ENCODE measurements around the gene KRAS.

DNA sequence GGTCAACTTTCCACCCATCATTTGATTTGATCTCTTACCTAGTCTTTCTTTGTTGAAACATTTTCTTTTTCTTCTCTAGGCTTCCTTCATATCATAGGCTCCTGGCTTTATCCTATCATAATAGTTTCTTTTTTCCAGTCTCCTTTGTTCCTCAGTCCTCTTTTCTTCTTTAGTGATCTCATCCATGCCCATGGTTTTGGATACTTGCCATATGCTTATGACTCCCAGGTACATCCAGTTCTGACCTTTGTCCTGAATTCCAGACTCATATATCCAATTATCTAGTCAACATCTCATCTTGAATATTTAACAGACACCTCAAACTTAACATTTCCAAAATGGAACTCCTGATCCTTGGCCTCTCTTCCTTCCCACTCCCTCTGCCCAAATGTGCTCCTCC, 36.1 kb upstream of the KRAS start:
- TF ChIP-seq, protein P1, sequence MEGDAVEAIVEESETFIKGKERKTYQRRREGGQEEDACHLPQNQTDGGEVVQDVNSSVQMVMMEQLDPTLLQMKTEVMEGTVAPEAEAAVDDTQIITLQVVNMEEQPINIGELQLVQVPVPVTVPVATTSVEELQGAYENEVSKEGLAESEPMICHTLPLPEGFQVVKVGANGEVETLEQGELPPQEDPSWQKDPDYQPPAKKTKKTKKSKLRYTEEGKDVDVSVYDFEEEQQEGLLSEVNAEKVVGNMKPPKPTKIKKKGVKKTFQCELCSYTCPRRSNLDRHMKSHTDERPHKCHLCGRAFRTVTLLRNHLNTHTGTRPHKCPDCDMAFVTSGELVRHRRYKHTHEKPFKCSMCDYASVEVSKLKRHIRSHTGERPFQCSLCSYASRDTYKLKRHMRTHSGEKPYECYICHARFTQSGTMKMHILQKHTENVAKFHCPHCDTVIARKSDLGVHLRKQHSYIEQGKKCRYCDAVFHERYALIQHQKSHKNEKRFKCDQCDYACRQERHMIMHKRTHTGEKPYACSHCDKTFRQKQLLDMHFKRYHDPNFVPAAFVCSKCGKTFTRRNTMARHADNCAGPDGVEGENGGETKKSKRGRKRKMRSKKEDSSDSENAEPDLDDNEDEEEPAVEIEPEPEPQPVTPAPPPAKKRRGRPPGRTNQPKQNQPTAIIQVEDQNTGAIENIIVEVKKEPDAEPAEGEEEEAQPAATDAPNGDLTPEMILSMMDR (optimal IDR thresholded peaks at IDR 0.05 in 1 of 3, IDR thresholded peaks at IDR 0.05 in 1 of 3, conservative IDR thresholded peaks at IDR 0.05 in 1 of 3; ENCODE audit: extremely low read depth in 1 of 3, insufficient read depth in 2 of 3, low read length in 3 of 3), result no peak
- TF ChIP-seq EZH2 (IDR thresholded peaks at IDR 0.05; ENCODE audit: low read length), result no peak
